Subcutaneous preadipocyte (primary cell): ENCODE measurements around the gene TJP3. TPM values are rescaled to one million over a fixed set of nuclear protein-coding genes. Genes with fewer than 3 reads are reported as not detected.

Source experiments
- small RNA-seq: library from RNA; depleted of rRNA; stranded (forward); fragments of <200 nt; gene quantifications from one replicate; pipeline ENCODE3, GENCODE V24; 2012
- total RNA-seq: library from RNA; depleted of rRNA; stranded (reverse); fragments of >200 nt; gene quantifications from 2 replicates; pipeline ENCODE4 v1.2.3, GENCODE V29; 2012

The TJP3 gene
- total RNA-seq = not detected in 2 replicates

GRCh38 chr19:3708207-3708931 lies at the start of gene TJP3:
TJP3 (plus strand) TSS chr19:3708384; CDS start chr19:3728433, 20,049 bp downstream.

GRCh38 chr19:3700242-3701032 lies 7.7 kb upstream of the TJP3 start, which contains the start of gene PIP5K1C:
PIP5K1C (minus strand) TSS chr19:3700468; CDS start chr19:3700390, 78 bp downstream.

GRCh38 chr19:3761382-3762129 lies 53.4 kb downstream of the TJP3 start, which contains the start of gene APBA3:
APBA3 (minus strand) TSS chr19:3761692; CDS start chr19:3760264, 1,428 bp downstream.

GRCh38 chr19:3762501-3763459 lies 54.6 kb downstream of the TJP3 start, which contains the start of gene MRPL54:
MRPL54 (plus strand) TSS chr19:3762682; CDS start chr19:3762701, 19 bp downstream.

GRCh38 chr19:3771906-3772455 lies 63.8 kb downstream of the TJP3 start, which contains the start of gene RAX2:
RAX2 (minus strand) TSS chr19:3772228; CDS start chr19:3771742, 486 bp downstream.

GRCh38 chr19:3785938-3786824 lies 78.0 kb downstream of the TJP3 start, which contains the start of gene MATK:
MATK (minus strand) TSS chr19:3786381; CDS start chr19:3785135, 1,246 bp downstream.

Small RNAs within 50 kb of the gene (small RNA-seq; reads per million reads assigned to genes)
- not detected for gene AC005777.1

Other genes starting within 250 kb of the TJP3 start
- gene SMIM24, start 227.9 kb upstream of the TJP3 start, total RNA-seq = not detected in 2 replicates
- gene SMIM44, start 224.9 kb upstream of the TJP3 start, total RNA-seq = not detected in 2 replicates
- gene DOHH, start 207.7 kb upstream of the TJP3 start, total RNA-seq = 7.3 and 9.6 TPM in 2 replicates
- 44.6 and 45.6 TPM in 2 replicates for gene FZR1, start 202.1 kb upstream of the TJP3 start, total RNA-seq
- not detected in 2 replicates for gene TEKTIP1, start 169.2 kb upstream of the TJP3 start, total RNA-seq
- 82.7 and 86.6 TPM in 2 replicates for gene MFSD12, start 150.8 kb upstream of the TJP3 start, total RNA-seq
- 73.5 and 85.2 TPM in 2 replicates for gene HMG20B, start 135.4 kb upstream of the TJP3 start, total RNA-seq
- under 0.01 TPM in 2 replicates for gene GIPC3, start 122.9 kb upstream of the TJP3 start, total RNA-seq
- gene TBXA2R, start 101.5 kb upstream of the TJP3 start, total RNA-seq = 0.73 and 1.8 TPM in 2 replicates
- 21.7 and 26.4 TPM in 2 replicates for gene CACTIN, start 81.6 kb upstream of the TJP3 start, total RNA-seq
- gene PIP5K1C, start 7.9 kb upstream of the TJP3 start, total RNA-seq = 21.7 and 24.0 TPM in 2 replicates
- gene APBA3, start 53.3 kb downstream of the TJP3 start, total RNA-seq = 15.1 and 23.1 TPM in 2 replicates
- gene MRPL54, start 54.3 kb downstream of the TJP3 start, total RNA-seq = 35.3 and 38.3 TPM in 2 replicates
- not detected in 2 replicates for gene RAX2, start 63.8 kb downstream of the TJP3 start, total RNA-seq
- gene MATK, start 78.0 kb downstream of the TJP3 start, total RNA-seq = under 0.01 and 0.98 TPM in 2 replicates
- gene ZFR2, start 160.7 kb downstream of the TJP3 start, total RNA-seq = not detected in 2 replicates
- gene ATCAY, start 172.3 kb downstream of the TJP3 start, total RNA-seq = not detected in 2 replicates
- not detected in 2 replicates for gene NMRK2, start 224.7 kb downstream of the TJP3 start, total RNA-seq